ENCODE results near the gene IL18R1. TPM values are rescaled to one million over a fixed set of nuclear protein-coding genes. Genes with fewer than 3 reads are reported as not detected.

The IL18R1 gene
- polyA plus RNA-seq, 4 donors: 1.8 to 3.3 (median 2.3) TPM

DNA sequence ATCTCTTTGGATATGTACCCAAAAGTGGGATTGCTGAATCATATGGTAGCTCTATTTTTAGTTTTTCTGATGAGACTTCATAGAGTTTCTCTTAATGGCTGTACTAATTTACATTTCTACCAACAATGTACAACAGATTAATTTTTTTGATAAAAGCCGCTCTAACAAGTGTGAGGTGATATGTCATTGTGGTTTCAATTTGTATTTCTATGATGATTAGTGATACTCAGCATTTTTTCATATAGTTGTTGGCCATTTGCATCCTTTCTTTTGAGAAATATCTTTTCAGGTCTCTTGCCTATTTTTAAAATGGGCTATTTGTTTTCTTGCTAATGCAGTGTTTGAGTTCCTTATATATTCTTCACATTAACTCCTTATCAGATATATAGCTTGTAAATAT, 71.7 kb downstream of the IL18R1 start:
- no peak for DNase-seq (ENCODE audit: low read depth in 4 of 4, low spot score in 2 of 4)

DNA sequence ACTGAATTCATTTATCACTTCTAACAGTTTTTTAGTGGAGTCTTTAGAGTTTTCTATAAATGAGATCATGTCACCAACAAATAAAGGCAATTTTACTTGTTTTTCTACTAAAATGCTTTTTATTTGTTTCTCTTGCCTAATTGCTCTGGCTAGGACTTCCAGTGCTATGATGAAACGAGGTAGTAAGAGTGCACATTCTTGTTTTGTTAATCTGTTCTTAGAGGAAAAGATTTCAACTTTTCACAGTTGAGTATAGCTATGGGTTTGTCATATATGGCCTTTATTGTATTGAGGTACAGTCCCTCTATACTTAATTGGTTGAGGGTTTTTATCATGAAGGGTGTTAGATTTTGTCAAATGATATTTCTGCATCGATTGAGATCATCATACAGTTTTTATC, 73.0 kb downstream of the IL18R1 start:
- DNase-seq (ENCODE audit: low read depth in 4 of 4, low spot score in 2 of 4): no peak

DNA sequence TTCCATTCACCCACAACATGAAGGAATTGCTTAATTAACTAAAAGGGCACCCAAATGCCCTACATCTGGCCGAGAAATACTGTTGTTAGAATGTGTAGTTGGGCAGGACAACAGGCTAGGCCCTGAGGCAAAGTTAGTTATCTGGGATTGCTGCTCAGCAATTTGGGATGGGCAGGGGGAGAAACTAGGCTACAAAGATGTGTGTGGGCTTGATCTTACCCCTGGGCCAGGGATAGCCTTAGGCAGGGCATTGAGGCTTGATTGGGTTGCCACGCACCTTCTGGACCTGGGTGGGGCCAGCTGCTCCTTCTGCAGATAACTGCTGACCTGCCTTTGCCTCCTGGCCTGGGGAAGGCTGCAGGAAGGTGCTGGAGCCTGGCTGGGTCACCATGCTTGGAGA, 76.8 kb downstream of the IL18R1 start:
- no peak for DNase-seq (ENCODE audit: low read depth in 4 of 4, low spot score in 2 of 4)

DNA sequence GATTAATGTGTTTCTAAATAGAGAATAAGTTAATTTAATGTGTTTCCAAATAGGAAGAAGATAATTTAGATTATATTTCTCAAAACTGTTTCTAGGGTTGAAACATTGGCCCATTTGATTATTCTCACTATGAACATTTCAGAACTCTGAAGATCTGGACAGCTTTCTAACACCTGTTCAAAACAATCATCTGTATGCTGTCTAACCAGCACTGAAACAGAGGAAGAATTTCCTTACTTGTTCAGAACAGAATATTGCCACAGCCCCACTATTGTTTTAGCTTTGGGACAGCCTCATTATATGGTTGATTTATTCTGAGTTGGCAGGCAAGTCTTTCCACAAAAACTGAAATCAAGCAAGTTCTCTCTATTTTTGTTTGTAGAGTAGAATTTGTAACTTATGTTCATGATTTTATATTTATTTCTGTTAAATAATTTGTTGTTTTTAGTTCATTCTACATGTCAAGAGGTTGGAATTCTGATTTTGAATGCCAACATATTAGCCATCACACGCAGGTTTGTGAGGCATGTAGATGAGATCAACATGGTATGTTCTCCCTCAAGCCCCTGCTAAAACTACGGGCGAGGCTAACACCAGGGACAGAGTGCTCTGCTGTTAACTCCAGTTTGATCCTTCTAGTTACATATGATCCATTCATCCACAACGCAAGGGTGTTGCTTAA, 78.5 kb downstream of the IL18R1 start:
- DNase-seq (ENCODE audit: low read depth in 4 of 4, low spot score in 2 of 4): no peak

DNA sequence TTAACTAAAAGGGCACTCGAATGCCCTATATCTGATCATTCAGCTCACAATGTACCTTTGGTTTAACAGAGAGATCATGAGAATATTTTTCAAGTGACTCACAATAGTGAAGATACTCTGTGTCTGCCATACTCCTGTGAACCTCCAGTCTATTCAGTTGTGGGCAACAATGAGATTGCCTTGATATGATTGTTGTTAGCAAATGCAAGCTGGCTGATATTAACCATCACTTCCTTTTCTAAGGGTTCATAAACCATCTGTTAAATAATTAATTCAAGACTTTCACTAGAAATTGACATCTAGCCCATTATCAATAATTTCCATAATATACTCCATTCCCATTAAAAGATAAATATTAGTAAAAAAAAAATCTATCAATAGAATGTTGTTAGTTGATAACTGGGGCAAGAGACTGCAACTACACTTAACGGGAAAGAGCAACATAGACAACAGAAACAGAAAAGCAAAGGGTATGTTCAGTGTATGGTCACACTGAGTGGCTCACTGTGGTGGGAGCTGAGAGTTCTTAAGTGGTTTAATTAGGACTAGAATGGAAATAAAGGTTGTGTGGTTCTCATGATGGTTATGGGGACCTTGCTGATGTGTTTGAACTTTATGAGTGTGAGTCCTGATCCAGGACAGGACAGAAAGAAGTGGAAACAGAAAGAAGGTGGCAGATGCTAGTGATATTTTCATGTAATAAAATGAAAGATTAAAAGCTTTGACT, 79.2 kb downstream of the IL18R1 start:
- no peak for DNase-seq (ENCODE audit: low read depth in 4 of 4, low spot score in 2 of 4)

DNA sequence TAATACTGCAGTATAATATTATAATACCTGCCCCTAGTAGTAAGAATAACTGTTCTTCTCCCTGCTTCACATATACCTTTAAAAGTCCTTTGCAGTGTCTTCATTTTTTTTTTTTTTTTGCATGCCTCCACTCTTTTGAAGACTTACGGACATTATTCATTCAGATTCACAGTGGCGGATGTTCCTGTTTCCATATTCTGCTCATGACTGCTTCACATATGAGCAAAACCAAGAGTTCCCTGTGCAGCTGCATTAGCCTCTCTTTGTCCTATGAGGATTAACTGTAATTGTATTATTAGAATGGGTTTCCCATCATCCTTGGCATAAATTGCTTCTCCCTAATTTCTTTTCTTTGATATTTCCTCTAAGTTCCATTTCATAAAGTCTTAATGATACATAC, 80.1 kb downstream of the IL18R1 start:
- no peak for DNase-seq (ENCODE audit: low read depth in 4 of 4, low spot score in 2 of 4)

DNA sequence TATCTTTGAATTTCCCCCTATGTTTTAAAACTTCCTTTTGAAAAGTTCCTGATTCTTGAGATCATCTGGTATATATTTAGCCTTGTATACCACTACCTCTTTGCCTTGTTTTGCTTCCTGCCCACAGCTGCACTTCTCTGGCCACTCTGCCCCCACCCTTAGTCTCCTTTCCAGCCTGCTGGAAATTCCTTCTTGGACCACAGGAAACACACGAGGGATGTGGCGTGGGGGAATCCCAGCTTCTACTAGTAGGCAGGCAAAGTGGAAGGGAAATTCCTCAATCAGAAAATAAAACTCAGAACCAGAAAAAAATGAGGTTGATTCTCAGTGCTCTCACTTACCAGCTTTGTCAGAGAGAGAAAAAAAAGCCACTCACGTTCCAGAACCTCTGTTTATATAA, 80.7 kb downstream of the IL18R1 start:
- DNase-seq (ENCODE audit: low read depth in 4 of 4, low spot score in 2 of 4): no peak

DNA sequence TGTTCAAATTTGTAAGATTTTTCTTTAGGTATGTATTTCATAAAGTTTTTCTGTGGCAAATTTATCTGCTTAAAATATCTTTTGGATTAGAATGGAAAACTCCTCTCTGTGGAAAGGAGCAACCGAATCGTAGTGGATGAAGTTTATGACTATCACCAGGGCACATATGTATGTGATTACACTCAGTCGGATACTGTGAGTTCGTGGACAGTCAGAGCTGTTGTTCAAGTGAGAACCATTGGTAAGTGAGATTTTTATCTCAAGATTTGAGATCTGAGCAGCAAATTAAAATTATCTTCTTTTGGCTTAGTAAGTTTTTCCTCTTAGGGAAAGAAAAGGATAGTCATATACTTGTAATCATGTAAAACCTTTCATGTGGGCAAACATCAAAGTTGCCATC, 81.5 kb downstream of the IL18R1 start:
- no peak for DNase-seq (ENCODE audit: low read depth in 4 of 4, low spot score in 2 of 4)

DNA sequence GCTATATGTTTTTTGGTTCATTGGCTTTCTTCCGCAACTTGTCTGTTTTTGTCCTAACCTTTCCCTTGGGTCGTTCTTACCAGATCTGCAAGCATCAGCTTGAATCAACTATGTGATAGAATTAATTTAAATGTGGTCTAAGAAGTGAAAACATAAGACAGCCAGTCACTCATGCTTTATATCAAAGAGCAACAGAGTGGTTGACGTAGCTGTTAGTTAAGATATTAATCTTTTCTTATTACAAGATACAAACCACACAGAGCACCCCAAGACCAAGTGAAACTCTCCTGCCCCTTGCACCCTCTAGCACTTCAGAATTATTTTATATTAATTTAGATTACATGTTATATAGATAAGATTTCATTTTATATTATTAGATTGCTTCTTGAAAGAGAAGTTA, 82.5 kb downstream of the IL18R1 start:
- DNase-seq (ENCODE audit: low read depth in 4 of 4, low spot score in 2 of 4): no peak

DNA sequence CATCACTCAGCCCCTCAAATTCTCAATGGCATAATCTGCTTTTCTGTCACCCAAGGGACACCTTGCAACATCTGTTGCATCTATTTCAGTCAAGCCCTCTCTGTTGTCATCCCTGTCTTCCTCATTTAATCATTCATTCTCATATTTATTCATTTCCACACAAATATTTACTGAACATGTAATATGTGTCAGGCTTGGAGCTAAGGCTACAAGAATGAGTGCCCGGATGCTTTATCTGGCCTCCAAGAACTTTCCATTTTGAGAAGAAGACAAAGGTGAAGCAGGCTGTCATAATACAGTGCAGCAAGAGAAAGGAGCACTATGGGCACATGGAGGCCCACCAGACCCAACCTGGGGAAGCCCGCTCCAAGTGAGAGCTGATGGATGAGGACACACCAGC, 83.0 kb downstream of the IL18R1 start:
- DNase-seq (ENCODE audit: low read depth in 4 of 4, low spot score in 2 of 4): no peak

DNA sequence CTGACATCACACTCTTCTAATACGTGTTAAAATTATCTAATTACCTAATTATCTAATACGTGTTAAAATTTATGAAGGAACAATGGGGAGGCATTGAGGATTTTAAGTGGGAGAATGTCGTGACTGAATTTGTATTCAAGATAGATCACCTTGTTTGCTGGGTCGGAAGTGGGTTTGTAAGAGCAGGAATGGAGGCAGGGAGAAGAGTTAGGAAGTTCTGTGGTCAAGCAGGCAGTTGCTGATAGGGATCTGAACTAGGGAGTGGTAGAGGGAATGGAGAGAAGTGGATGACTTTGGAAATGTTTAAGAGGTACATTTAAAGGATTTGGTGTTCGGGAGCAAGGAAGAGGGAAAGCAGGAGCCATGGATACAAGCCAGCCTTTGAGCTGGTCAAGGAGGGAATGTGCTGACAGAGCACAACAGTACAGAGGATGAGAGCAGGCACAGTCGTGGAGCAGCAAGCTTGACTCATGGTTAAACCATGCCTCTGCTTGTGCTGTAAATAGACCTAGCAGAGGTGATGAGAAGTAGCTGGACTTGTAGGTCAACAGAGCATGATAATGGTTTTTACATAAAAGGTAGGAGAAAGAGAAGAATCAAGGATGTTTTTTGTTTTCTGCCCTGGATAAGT, 83.6 kb downstream of the IL18R1 start:
- no peak for DNase-seq (ENCODE audit: low read depth in 4 of 4, low spot score in 2 of 4)

DNA sequence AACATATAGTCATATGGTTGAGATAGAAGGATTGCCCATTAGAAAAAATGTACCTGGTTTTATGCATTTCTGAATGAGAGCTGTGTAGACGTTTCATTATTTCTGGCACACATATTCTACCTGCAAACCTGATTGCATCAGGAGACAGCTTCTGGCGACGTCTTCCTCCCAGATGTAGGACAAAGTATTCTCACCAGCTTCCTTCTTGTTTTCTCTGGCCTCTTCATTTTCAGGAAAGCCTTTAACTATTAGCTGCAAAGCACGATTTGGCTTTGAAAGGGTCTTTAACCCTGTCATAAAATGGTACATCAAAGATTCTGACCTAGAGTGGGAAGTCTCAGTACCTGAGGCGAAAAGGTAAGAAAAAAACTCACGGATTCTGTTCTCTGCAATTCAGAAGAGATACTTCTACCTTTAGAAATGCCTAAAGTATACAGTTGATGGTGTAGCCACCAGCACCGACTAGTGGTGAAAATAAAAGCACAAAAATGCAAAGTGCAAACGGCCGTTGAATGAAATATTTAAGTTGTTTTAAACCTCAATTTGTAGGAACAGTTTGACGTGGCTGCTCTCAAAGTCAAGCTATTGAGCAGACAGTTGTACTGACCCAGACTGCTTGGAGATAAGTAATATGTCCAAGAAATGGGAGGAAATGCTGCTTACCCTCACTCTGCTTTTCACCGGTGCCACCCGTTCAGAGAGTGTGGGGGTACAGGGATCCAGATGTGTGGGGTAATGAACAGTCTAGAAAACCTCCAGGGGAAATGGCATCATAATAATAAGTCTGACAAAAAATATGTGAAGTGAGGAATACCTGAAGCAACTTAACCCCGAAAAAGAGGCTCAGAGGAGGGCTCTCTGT, 87.6 kb downstream of the IL18R1 start:
- peak in 3 of 4 donors; percentile 6 to 21 (median 7) for DNase-seq (ENCODE audit: low read depth in 4 of 4, low spot score in 2 of 4)

DNA sequence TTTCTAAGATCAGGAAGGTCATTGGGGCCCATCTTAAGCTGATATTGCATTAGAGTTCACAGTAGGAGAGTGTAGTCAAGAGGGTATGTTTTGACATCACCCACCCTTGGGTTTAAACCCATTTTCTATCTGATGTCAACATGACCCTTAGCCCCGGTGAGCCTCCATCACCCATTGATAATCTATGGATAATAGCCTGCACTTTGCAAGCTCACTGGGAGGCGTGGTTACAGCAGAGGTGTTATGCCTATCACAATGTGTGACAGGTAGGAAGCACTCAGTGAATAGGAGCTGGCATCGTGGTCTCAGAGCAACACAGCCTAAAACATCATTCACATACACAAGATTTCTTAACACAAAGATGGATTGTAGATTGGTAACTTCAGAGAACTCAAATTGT, 88.6 kb downstream of the IL18R1 start:
- no peak for DNase-seq (ENCODE audit: low read depth in 4 of 4, low spot score in 2 of 4)

DNA sequence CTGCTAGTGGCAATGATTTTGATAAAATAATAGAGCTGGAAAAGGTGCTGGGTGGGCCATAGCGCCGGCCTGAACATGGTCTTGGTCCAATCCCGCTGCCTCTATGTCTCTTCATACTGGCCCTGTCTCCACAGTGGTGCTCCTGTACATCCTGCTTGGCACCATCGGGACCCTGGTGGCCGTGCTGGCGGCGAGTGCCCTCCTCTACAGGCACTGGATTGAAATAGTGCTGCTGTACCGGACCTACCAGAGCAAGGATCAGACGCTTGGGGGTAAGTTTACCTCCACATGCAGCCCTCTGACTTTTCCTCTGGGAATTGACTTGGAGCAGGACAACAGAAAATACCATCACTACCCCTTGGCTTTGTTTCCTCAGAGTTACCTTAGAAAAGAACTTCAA, 91.3 kb downstream of the IL18R1 start:
- DNase-seq (ENCODE audit: low read depth in 4 of 4, low spot score in 2 of 4): no peak

Other genes starting within 250 kb of the IL18R1 start
- gene IL1R1, start 213.1 kb upstream of the IL18R1 start, polyA plus RNA-seq (ENCODE audit: insufficient read length in 4 of 4): 10 to 100 TPM; 28.5 to 40.0 (median 31.1) TPM
- gene IL1RL2, start 168.8 kb upstream of the IL18R1 start, polyA plus RNA-seq (ENCODE audit: insufficient read length in 4 of 4): 1 to 10 TPM in 2 of 4 donors, under 1 TPM in 2; 0.82 to 1.2 (median 1.0) TPM
- under 1 TPM; 0.21 to 0.55 (median 0.41) TPM for gene IL1RL1, start 44.2 kb upstream of the IL18R1 start, polyA plus RNA-seq (ENCODE audit: insufficient read length in 4 of 4)
- under 1 TPM; 0.11 to 0.47 (median 0.26) TPM for gene IL18RAP, start 67.4 kb downstream of the IL18R1 start, polyA plus RNA-seq (ENCODE audit: insufficient read length in 4 of 4)
- 10 to 100 TPM in 1 of 4 donors, 1 to 10 TPM in 3; 6.8 to 10.9 (median 7.1) TPM for gene SLC9A4, start 117.4 kb downstream of the IL18R1 start, polyA plus RNA-seq (ENCODE audit: insufficient read length in 4 of 4)